Esophagus muscularis mucosa (tissue), 4 donors: ENCODE results near the gene IGFBP7. TPM values are rescaled to one million over a fixed set of nuclear protein-coding genes. Genes with fewer than 3 reads are reported as not detected.

ENCODE experiments used
- DNase-seq: peaks from one replicate; pipeline ENCODE4 v3.0.0-alpha.2; 2017; ENCODE audit errors: extremely low spot score
- H3K27ac ChIP-seq, 4 donors: fragments of 200-600 bp; sonication (generic); replicated peaks in 1 of 4; 1 replicate in 3 of 4; 2 replicates in 1 of 4; pipeline ENCODE4 v1.5.1; 2016 to 2019; ENCODE audit warnings: mild to moderate bottlenecking in 1 of 4
- H3K27me3 ChIP-seq, 4 donors: fragments of 200-600 bp; sonication (generic); one replicate each; pipeline versions ENCODE4 v1.5.1 to v1.6.0; 2016 to 2019
- H3K36me3 ChIP-seq, 4 donors: fragments of 200-600 bp; sonication (generic); one replicate each; pipeline ENCODE4 v1.5.1; 2016 to 2019
- H3K4me1 ChIP-seq, 4 donors: fragments of 200-600 bp; sonication (generic); one replicate each; pipeline ENCODE4 v1.5.1; 2016 to 2019
- H3K4me3 ChIP-seq, 4 donors: fragments of 200-600 bp; sonication (generic); 1 replicate in 2 of 4; 2 replicates in 2 of 4; pipeline ENCODE4 v1.5.1; 2016 to 2019; ENCODE audit warnings: mild to moderate bottlenecking in 4 of 4, moderate library complexity in 1 of 4
- H3K9me3 ChIP-seq, 4 donors: fragments of 200-600 bp; sonication (generic); 1 replicate in 3 of 4; 2 replicates in 1 of 4; pipeline ENCODE4 v1.5.1; 2016 to 2019
- CTCF ChIP-seq, 3 experiments: fragments of 200-600 bp in 2 of 3; fragments of 450-650 bp in 1 of 3; sonication (generic) in 2 of 3; IDR thresholded peaks; one replicate each; pipeline ENCODE4 v1.5.1; 2017 to 2019; ENCODE audit warnings: antibody characterized with exemption in 3 of 3, mild to moderate bottlenecking in 2 of 3, moderate library complexity in 1 of 3
- EP300 ChIP-seq: sonication (generic); formaldehyde crosslinking; IDR thresholded peaks from one replicate; pipeline ENCODE4 v1.6.1; 2017; ENCODE audit warnings: antibody characterized with exemption
- POLR2A ChIP-seq: fragments of 450-650 bp; IDR thresholded peaks from one replicate; pipeline ENCODE4 v1.6.1; 2017; ENCODE audit warnings: antibody characterized with exemption, moderate library complexity, mild to moderate bottlenecking, low read depth
- POLR2AphosphoS5 ChIP-seq, 2 donors: sonication (generic); formaldehyde crosslinking; IDR thresholded peaks; one replicate each; pipeline ENCODE4 v1.6.1; 2017; ENCODE audit warnings: antibody characterized with exemption in 2 of 2
- WGBS: methylation state at CpG from one replicate; pipeline ENCODE4 v1.1.5; 2018; 5-methylcytosine and 5-hydroxymethylcytosine counted together
- intact Hi-C: fragments of 100-400 bp; cut with DNase I; formaldehyde crosslinking; loops from one replicate; pipeline ENCODE4 v1.15.1; 2023
- total RNA-seq, 4 donors: library from RNA; depleted of rRNA; stranded (reverse); fragments of >200 nt; gene quantifications; one replicate each; pipeline versions ENCODE4 v1.1.0 to v1.2.1, GENCODE V29; 2016

Gene IGFBP7
- total RNA-seq, 4 donors from 2014 or later = 712 to 1,070 (median 762) TPM

- TF ChIP-seq CTCF (IDR thresholded peaks at IDR 0.05) (no peak), POLR2AphosphoS5 (IDR thresholded peaks at IDR 0.05) (no peak), POLR2A (no peak), EP300 (no peak)
- intact Hi-C loops = no loop called here
- H3K4me1 ChIP-seq = peaks cover 42 to 69% (median 63%) of the 10 kb centered on the region in 4 donors
Measured at GRCh38 chr4:57041020-57041419, 69.2 kb downstream of the IGFBP7 start.

GRCh38 chr4:57040510-57040909 is 69.7 kb downstream of the IGFBP7 start:
- TF ChIP-seq EP300 (no peak), CTCF (IDR thresholded peaks at IDR 0.05) (no peak), POLR2A (no peak), POLR2AphosphoS5 (IDR thresholded peaks at IDR 0.05) (no peak)
- Histone ChIP-seq H3K36me3 (peaks cover 0 to 52% (median 15%) of the 10 kb centered on the region in 4 donors), H3K27me3 (no peaks in the 10 kb centered on the region), H3K9me3 (no peaks in the 10 kb centered on the region), H3K27ac (peak overlapping the region in 1 of 4 donors; percentile 71), H3K4me3 (no peak overlapping the region), H3K4me1 (peaks cover 37 to 68% (median 58%) of the 10 kb centered on the region in 4 donors)
- DNase-seq = no peak
- WGBS = 77% methylated on average over 6 of the region's 6 CpGs
- intact Hi-C loops = no loop called here

More at GRCh38 chr4:57041020-57041419, 69.2 kb downstream of the IGFBP7 start:
- 72% methylated on average over 1 of the region's 1 CpG for WGBS
- DNase-seq = no peak
- Histone ChIP-seq H3K4me3 (no peak overlapping the region), H3K27me3 (no peaks in the 10 kb centered on the region), H3K9me3 (no peaks in the 10 kb centered on the region), H3K27ac (peak overlapping the region in 3 of 4 donors; percentile 12 to 71 (median 67)), H3K36me3 (peaks cover 0 to 47% (median 14%) of the 10 kb centered on the region in 4 donors)

GRCh38 chr4:57039345-57039744 is 70.8 kb downstream of the IGFBP7 start:
- Histone ChIP-seq H3K9me3 (no peaks in the 10 kb centered on the region), H3K27me3 (no peaks in the 10 kb centered on the region), H3K4me1 (peaks cover 27 to 56% (median 46%) of the 10 kb centered on the region in 4 donors), H3K27ac (peak overlapping the region in 3 of 4 donors; percentile 7 to 71 (median 16)), H3K4me3 (no peak overlapping the region), H3K36me3 (peaks cover 0 to 52% (median 15%) of the 10 kb centered on the region in 4 donors)
- DNase-seq = no peak
- TF ChIP-seq EP300 = no peak
- no peak for TF ChIP-seq POLR2AphosphoS5 (IDR thresholded peaks at IDR 0.05)
- no peak for TF ChIP-seq CTCF (IDR thresholded peaks at IDR 0.05)
- no peak for TF ChIP-seq POLR2A
- WGBS = 69% methylated on average over 2 of the region's 2 CpGs
- intact Hi-C loops = loop anchor here (5.0 kb wide), 1 partner anchor 73 kb away; the partner anchor contains the start of gene IGFBP7

GRCh38 chr4:57037982-57038604 is 72.1 kb downstream of the IGFBP7 start:
- Histone ChIP-seq H3K4me3 (no peak overlapping the region), H3K9me3 (no peaks in the 10 kb centered on the region), H3K4me1 (peaks cover 15 to 44% (median 34%) of the 10 kb centered on the region in 4 donors), H3K27me3 (no peaks in the 10 kb centered on the region), H3K27ac (peak overlapping the region in 2 of 4 donors; percentile 13 to 21), H3K36me3 (peaks cover 2 to 61% (median 22%) of the 10 kb centered on the region in 4 donors)
- WGBS = 46% methylated on average over 15 of the region's 15 CpGs
- TF ChIP-seq POLR2AphosphoS5 (IDR thresholded peaks at IDR 0.05) = peak; percentile 31 to 52
- no peak for TF ChIP-seq EP300
- TF ChIP-seq POLR2A = no peak
- peak; percentile 80 to 93 (median 84) for TF ChIP-seq CTCF (IDR thresholded peaks at IDR 0.05)
- intact Hi-C loops = loop anchor here (1.0 to 5.0 kb wide), 2 partner anchors 74 to 126 kb away; partner anchors contain the start of gene IGFBP7
- no peak for DNase-seq
